H9 (cell line): ENCODE results near the gene MAGI1. TPM values are rescaled to one million over a fixed set of nuclear protein-coding genes. Genes with fewer than 3 reads are reported as not detected.

Experiments used
- DNase-seq: peaks from one replicate; pipeline ENCODE4 v3.0.0-alpha.2; 2017
- H2AFZ ChIP-seq: one replicate; pipeline ENCODE4 v1.6.1; 2013; ENCODE audit warnings: mild to moderate bottlenecking, low read length, control low read depth, moderate library complexity
- H2AK5ac ChIP-seq: 2 replicates; pipeline ENCODE4 v1.6.1; 2013; ENCODE audit warnings: low read length, control low read depth, mixed read lengths; ENCODE audit not compliant: insufficient read length
- H2BK120ac ChIP-seq: one replicate; pipeline ENCODE4 v1.6.1; 2013; ENCODE audit warnings: low read depth, mild to moderate bottlenecking, low read length, control low read depth, inconsistent platforms; ENCODE audit not compliant: poor library complexity, severe bottlenecking
- H2BK12ac ChIP-seq: 2 replicates; pipeline ENCODE4 v1.6.1; 2013; ENCODE audit warnings: low read length, control low read depth, mixed read lengths, low read depth; ENCODE audit not compliant: insufficient read length
- H2BK15ac ChIP-seq: 2 replicates; pipeline ENCODE4 v1.6.1; 2013; ENCODE audit warnings: low read depth, low read length, control low read depth
- H2BK20ac ChIP-seq: one replicate; pipeline ENCODE4 v1.6.1; 2013; ENCODE audit warnings: low read depth, mild to moderate bottlenecking, low read length, control low read depth, inconsistent platforms; ENCODE audit not compliant: poor library complexity, severe bottlenecking
- H2BK5ac ChIP-seq: 2 replicates; pipeline ENCODE4 v1.6.1; 2013; ENCODE audit warnings: low read length, control low read depth, mixed read lengths; ENCODE audit not compliant: insufficient read length
- H3K14ac ChIP-seq: 2 replicates; pipeline ENCODE4 v1.6.1; 2013; ENCODE audit warnings: low read length, control low read depth; ENCODE audit not compliant: insufficient read depth
- H3K18ac ChIP-seq: 2 replicates; pipeline ENCODE4 v1.6.1; 2013; ENCODE audit warnings: low read depth, mild to moderate bottlenecking, mixed read lengths, low read length, control low read depth; ENCODE audit not compliant: insufficient read length
- H3K23ac ChIP-seq: 2 replicates; pipeline ENCODE4 v1.6.1; 2013; ENCODE audit warnings: low read length, control low read depth, mixed read lengths, low read depth; ENCODE audit not compliant: insufficient read length
- H3K23me2 ChIP-seq: 2 replicates; pipeline ENCODE4 v1.6.1; 2013; ENCODE audit warnings: low read depth, mild to moderate bottlenecking, mixed read lengths, low read length, control low read depth; ENCODE audit not compliant: insufficient read length, poor library complexity, severe bottlenecking
- H3K27ac ChIP-seq: 2 replicates; pipeline ENCODE4 v1.5.1; 2013; ENCODE audit warnings: low read length, control low read depth, mixed read lengths, low read depth; ENCODE audit not compliant: insufficient read length
- H3K27me3 ChIP-seq: 2 replicates; pipeline ENCODE4 v1.6.1; 2013; ENCODE audit warnings: low read length, control low read depth, inconsistent platforms; ENCODE audit not compliant: insufficient read depth
- H3K4ac ChIP-seq: 2 replicates; pipeline ENCODE4 v1.6.1; 2013; ENCODE audit warnings: low read depth, mild to moderate bottlenecking, control low read depth, inconsistent platforms, low read length, moderate library complexity
- H3K4me1 ChIP-seq: 2 replicates; pipeline ENCODE4 v1.6.1; 2013; ENCODE audit warnings: low read length, control low read depth, inconsistent platforms; ENCODE audit not compliant: insufficient read depth
- H3K4me2 ChIP-seq: 2 replicates; pipeline ENCODE4 v1.6.1; 2013; ENCODE audit warnings: low read length, control low read depth, mixed read lengths; ENCODE audit not compliant: insufficient read length, insufficient read depth
- H3K56ac ChIP-seq: 2 replicates; pipeline ENCODE4 v1.6.1; 2013; ENCODE audit warnings: low read depth, mild to moderate bottlenecking, mixed read lengths, low read length, control low read depth; ENCODE audit not compliant: insufficient read length
- H3K79me1 ChIP-seq: 2 replicates; pipeline ENCODE4 v1.6.1; 2013; ENCODE audit warnings: low read depth, mild to moderate bottlenecking, moderate library complexity, low read length, control low read depth, inconsistent platforms; ENCODE audit not compliant: insufficient read depth, poor library complexity, severe bottlenecking
- H3K79me2 ChIP-seq: 2 replicates; pipeline ENCODE4 v1.6.1; 2013; ENCODE audit warnings: low read length, control low read depth, inconsistent platforms; ENCODE audit not compliant: insufficient read depth
- H3K9ac ChIP-seq: 2 replicates; pipeline ENCODE4 v1.6.1; 2013; ENCODE audit warnings: low read length, control low read depth, mixed read lengths; ENCODE audit not compliant: insufficient read length; ENCODE audit errors: extremely low read depth
- H3K9me3 ChIP-seq: one replicate; pipeline ENCODE4 v1.6.1; 2013; ENCODE audit warnings: low read depth, low read length, inconsistent platforms; ENCODE audit not compliant: control insufficient read depth
- H3T11ph ChIP-seq: one replicate; pipeline ENCODE4 v1.6.1; 2013; ENCODE audit warnings: mild to moderate bottlenecking, low read length, control low read depth, inconsistent platforms
- H4K20me1 ChIP-seq: one replicate; pipeline ENCODE4 v1.6.1; 2013; ENCODE audit not compliant: control insufficient read depth, insufficient read length, insufficient read depth
- H4K5ac ChIP-seq: 2 replicates; pipeline ENCODE4 v1.6.1; 2013; ENCODE audit warnings: low read depth, mild to moderate bottlenecking, mixed read lengths, low read length, control low read depth; ENCODE audit not compliant: insufficient read length
- H4K8ac ChIP-seq: replicated peaks from 2 replicates; pipeline ENCODE4 v1.6.1; 2013; ENCODE audit warnings: low read length, control low read depth, mixed read lengths, low read depth; ENCODE audit not compliant: insufficient read length
- H4K91ac ChIP-seq: 2 replicates; pipeline ENCODE4 v1.6.1; 2013; ENCODE audit warnings: low read depth, mild to moderate bottlenecking, moderate library complexity, mixed read lengths, low read length, control low read depth; ENCODE audit not compliant: insufficient read length
- H3K27ac Mint-ChIP-seq, 3 experiments: 2 replicates in 2 of 3; 3 replicates in 1 of 3; pipeline ENCODE4 v1.8.0; 2020 to 2021; ENCODE audit warnings: mixed read lengths in 3 of 3, mild to moderate bottlenecking in 1 of 3, moderate library complexity in 1 of 3
- H3K27me3 Mint-ChIP-seq: 2 replicates; pipeline ENCODE4 v1.8.0; 2021; ENCODE audit warnings: low read depth, mild to moderate bottlenecking, moderate library complexity, mixed read lengths
- H3K36me3 Mint-ChIP-seq, 3 experiments: 2 replicates in 2 of 3; 3 replicates in 1 of 3; pipeline ENCODE4 v1.8.0; 2020 to 2021; ENCODE audit warnings: low read depth in 3 of 3, mixed read lengths in 3 of 3; ENCODE audit not compliant: insufficient read depth in 1 of 3
- H3K4me1 Mint-ChIP-seq, 2 experiments: 2 replicates each; pipeline ENCODE4 v1.8.0; 2020; ENCODE audit warnings: mixed read lengths in 2 of 2
- H3K4me3 Mint-ChIP-seq, 2 experiments: 2 replicates in 1 of 2; 3 replicates in 1 of 2; pipeline ENCODE4 v1.8.0; 2020 to 2021; ENCODE audit warnings: mild to moderate bottlenecking in 2 of 2, mixed read lengths in 2 of 2, moderate library complexity in 1 of 2
- H3K9me3 Mint-ChIP-seq, 2 experiments: 2 replicates in 1 of 2; 3 replicates in 1 of 2; pipeline ENCODE4 v1.8.0; 2020; ENCODE audit warnings: mild to moderate bottlenecking in 2 of 2, mixed read lengths in 2 of 2, moderate library complexity in 1 of 2
- CTCF ChIP-seq: fragments of 200-600 bp; sonication (generic); conservative IDR thresholded peaks from 3 replicates; pipeline ENCODE4 v1.8.0; 2021; ENCODE audit warnings: antibody characterized with exemption, mild to moderate bottlenecking
- WGBS: extraction: QIAGEN DNeasy Blood & Tissue Kit; methylation state at CpG from one replicate; pipeline ENCODE4 v1.1.7; 2013; ENCODE audit warnings: missing lambda C conversion rate, low lambda C conversion rate, mixed read lengths; ENCODE audit not compliant: insufficient read length; ENCODE audit errors: extremely low coverage; 5-methylcytosine and 5-hydroxymethylcytosine counted together
- total RNA-seq: library from RNA; stranded (reverse); gene quantifications from 2 replicates; pipeline ENCODE4 v1.2.1, GENCODE V29; 2021

MAGI1 gene
- total RNA-seq, 1 experiment from 2014 or later, result 65.7 TPM

DNA sequence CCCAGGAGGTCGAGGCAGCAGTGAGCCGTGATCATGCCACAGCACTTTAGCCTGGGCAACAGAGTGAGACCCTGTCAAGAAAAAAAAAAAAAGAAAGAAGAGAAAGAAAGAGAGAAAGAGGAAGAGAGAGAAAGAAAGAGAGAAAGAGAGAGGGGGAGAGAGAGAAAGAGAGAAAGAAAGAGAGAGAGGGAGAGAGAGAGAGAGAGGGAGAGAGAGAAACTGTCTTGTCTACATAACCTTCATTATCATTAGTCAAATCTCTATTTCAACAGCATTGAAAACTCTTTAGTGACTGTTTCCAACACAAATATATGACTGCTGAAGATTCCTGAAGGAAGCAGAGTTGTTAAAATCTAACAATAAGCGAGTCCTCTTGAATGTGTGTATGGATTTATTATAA, 304.3 kb downstream of the MAGI1 start:
- Histone ChIP-seq H3K56ac (no peak overlapping the region), H3K79me1 (no peaks in the 10 kb centered on the region), H3K23ac (no peak overlapping the region), H4K20me1 (no peaks in the 10 kb centered on the region), H2AFZ (no peak overlapping the region), H3K9me3 (no peaks in the 10 kb centered on the region), H4K8ac (no peak overlapping the region), H2BK15ac (no peak overlapping the region), H3K14ac (no peak overlapping the region), H2BK20ac (no peak overlapping the region), H3K4me1 (no peaks in the 10 kb centered on the region; the same call in 1 of the 2 replicates), H3T11ph (no peak overlapping the region), H3K18ac (no peak overlapping the region), H2BK12ac (no peak overlapping the region), H3K27ac (no peak overlapping the region), H3K79me2 (no peaks in the 10 kb centered on the region; the same call in 1 of the 2 replicates), H3K4ac (no peak overlapping the region), H3K4me2 (no peak overlapping the region), H2BK5ac (no peak overlapping the region), H3K9ac (no peak overlapping the region), H2AK5ac (no peak overlapping the region), H2BK120ac (no peak overlapping the region), H4K91ac (no peak overlapping the region), H4K5ac (no peak overlapping the region), H3K27me3 (no peaks in the 10 kb centered on the region), H3K23me2 (no peaks in the 10 kb centered on the region)
- Mint-ChIP-seq H3K4me1 (peaks cover 36 to 46% of the 10 kb centered on the region in 2 experiments), H3K4me3 (no peak overlapping the region), H3K27me3 (no peaks in the 10 kb centered on the region), H3K27ac (peak overlapping the region in 1 of 3 experiments; percentile 20; a peak in 1 of 7 replicates), H3K9me3 (no peaks in the 10 kb centered on the region), H3K36me3 (peaks cover 0 to 2% (median 0%) of the 10 kb centered on the region in 3 experiments; a peak in 1 of 7 replicates)
- no peak for DNase-seq
- no peak for TF ChIP-seq CTCF
- WGBS, result no CpG with 5 or more reads among the region's 3 CpGs
